CD4-positive, alpha-beta memory T cell (primary cell): ENCODE results near the gene PLXNA2. TPM values are rescaled to one million over a fixed set of nuclear protein-coding genes. Genes with fewer than 3 reads are reported as not detected.

Source experiments
- CTCF ChIA-PET: fragments of 350-600 bp; sonication (Branson Sonifier 250); formaldehyde crosslinking; loops from one replicate; lab custom pipeline; 2021; ENCODE audit warnings: inconsistent platforms; ENCODE audit not compliant: partially characterized antibody; lab: Charles Lee
- POLR2A ChIA-PET: fragments of 350-600 bp; sonication (Branson Sonifier 250); formaldehyde crosslinking; loops from one replicate; lab custom pipeline; 2021; ENCODE audit not compliant: partially characterized antibody; lab: Charles Lee
- DNase-seq, 5 donors: peaks; one replicate each; pipeline versions ENCODE4 v3.0.0 to v3.0.0-alpha.2; 2020 to 2022; ENCODE audit warnings: mixed read lengths in 1 of 5
- H3K27ac ChIP-seq: one replicate; pipeline ENCODE4 v1.7.0; 2013; ENCODE audit warnings: low read depth, low read length
- H3K27me3 ChIP-seq: 2 replicates; pipeline ENCODE4 v1.7.0; 2013; ENCODE audit warnings: mild to moderate bottlenecking, low read length, moderate library complexity; ENCODE audit not compliant: insufficient read depth
- H3K36me3 ChIP-seq: 2 replicates; pipeline ENCODE4 v1.7.0; 2013; ENCODE audit warnings: mild to moderate bottlenecking, low read length, moderate library complexity; ENCODE audit not compliant: insufficient read depth
- H3K4me1 ChIP-seq: 2 replicates; pipeline ENCODE4 v1.7.0; 2013; ENCODE audit warnings: mild to moderate bottlenecking, low read length, moderate library complexity; ENCODE audit not compliant: insufficient read depth
- H3K4me3 ChIP-seq, 2 donors: one replicate each; pipeline ENCODE4 v1.7.0; 2013; ENCODE audit warnings: low read length in 2 of 2, mild to moderate bottlenecking in 1 of 2
- H3K9me3 ChIP-seq, 2 donors: one replicate each; pipeline ENCODE4 v1.7.0; 2013; ENCODE audit warnings: low read length in 2 of 2, control low read depth in 1 of 2; ENCODE audit not compliant: control insufficient read depth in 1 of 2
- H3K27ac Mint-ChIP-seq, 7 donors: one replicate each; pipeline ENCODE4 v1.8.0; 2020 to 2021; ENCODE audit warnings: mixed read lengths in 7 of 7, mild to moderate bottlenecking in 6 of 7, inconsistent platforms in 3 of 7, moderate library complexity in 3 of 7
- H3K27me3 Mint-ChIP-seq, 2 donors: one replicate each; pipeline ENCODE4 v1.8.0; 2020 to 2021; ENCODE audit warnings: mixed read lengths in 2 of 2
- H3K36me3 Mint-ChIP-seq, 2 donors: one replicate each; pipeline ENCODE4 v1.8.0; 2020 to 2021; ENCODE audit warnings: mixed read lengths in 2 of 2, inconsistent platforms in 1 of 2, mild to moderate bottlenecking in 1 of 2
- H3K4me1 Mint-ChIP-seq, 4 donors: one replicate each; pipeline ENCODE4 v1.8.0; 2020 to 2021; ENCODE audit warnings: mixed read lengths in 4 of 4, mild to moderate bottlenecking in 1 of 4
- H3K4me3 Mint-ChIP-seq, 8 donors: one replicate each; pipeline ENCODE4 v1.8.0; 2020 to 2021; ENCODE audit warnings: mixed read lengths in 8 of 8, mild to moderate bottlenecking in 7 of 8, moderate library complexity in 6 of 8, inconsistent platforms in 3 of 8
- H3K9me3 Mint-ChIP-seq, 8 donors: one replicate each; pipeline ENCODE4 v1.8.0; 2020 to 2021; ENCODE audit warnings: mixed read lengths in 8 of 8, mild to moderate bottlenecking in 5 of 8, inconsistent platforms in 3 of 8, moderate library complexity in 1 of 8
- intact Hi-C: fragments of 100-400 bp; cut with micrococcal nuclease; formaldehyde crosslinking; loops from one replicate; pipeline ENCODE4 v1.15.1; 2023
- polyA plus RNA-seq, 2 donors: library from polyadenylated mRNA; unstranded; fragments of 300-500 nt; fragmentation: Illumina TruSeq; gene quantifications; one replicate each; pipeline ENCODE4 v1.2.3, GENCODE V29; 2021
- total RNA-seq, 2 experiments: library from RNA; stranded (reverse); gene quantifications; one replicate each; pipeline ENCODE4 v1.2.3, GENCODE V29; 2021

The PLXNA2 gene
- total and polyA plus RNA-seq, 4 experiments from 2014 or later, result 0.10 to 4.0 (median 1.8) TPM

DNA sequence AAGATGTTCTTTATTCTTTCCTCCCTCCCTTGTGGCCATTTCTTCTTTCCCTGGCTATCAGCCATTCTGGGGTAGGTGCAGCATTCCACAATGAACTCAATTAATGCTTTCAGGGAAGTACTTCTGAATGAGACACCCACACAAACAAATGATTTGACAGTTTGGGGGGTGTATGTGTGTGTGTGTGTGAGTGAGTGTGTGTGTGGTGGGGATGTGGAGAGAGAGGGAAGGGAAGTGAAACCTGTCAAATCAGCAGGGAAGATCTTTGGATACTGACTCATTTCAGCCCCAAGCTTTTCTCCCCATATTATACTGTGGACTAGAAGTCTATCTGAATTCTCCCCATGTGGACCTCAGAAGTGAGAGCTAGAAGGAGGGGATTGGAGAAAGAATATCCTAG, 178.3 kb downstream of the PLXNA2 start:
- Mint-ChIP-seq H3K36me3 (no peaks in the 10 kb centered on the region), H3K9me3 (no peaks in the 10 kb centered on the region), H3K4me3 (no peak overlapping the region), H3K27me3 (peaks cover 1% of the 10 kb centered on the region in 2 donors), H3K4me1 (no peaks in the 10 kb centered on the region), H3K27ac (no peak overlapping the region)
- H3K36me3 ChIP-seq, result no peaks in the 10 kb centered on the region
- H3K9me3 ChIP-seq, result no peaks in the 10 kb centered on the region
- CTCF ChIA-PET, result no interaction called here
- POLR2A ChIA-PET, result no interaction called here
- no peak overlapping the region for H3K4me3 ChIP-seq
- no peak overlapping the region for H3K27ac ChIP-seq
- H3K4me1 ChIP-seq, result no peaks in the 10 kb centered on the region
- no peaks in the 10 kb centered on the region for H3K27me3 ChIP-seq
- intact Hi-C loops, result no loop called here
- no peak for DNase-seq

DNA sequence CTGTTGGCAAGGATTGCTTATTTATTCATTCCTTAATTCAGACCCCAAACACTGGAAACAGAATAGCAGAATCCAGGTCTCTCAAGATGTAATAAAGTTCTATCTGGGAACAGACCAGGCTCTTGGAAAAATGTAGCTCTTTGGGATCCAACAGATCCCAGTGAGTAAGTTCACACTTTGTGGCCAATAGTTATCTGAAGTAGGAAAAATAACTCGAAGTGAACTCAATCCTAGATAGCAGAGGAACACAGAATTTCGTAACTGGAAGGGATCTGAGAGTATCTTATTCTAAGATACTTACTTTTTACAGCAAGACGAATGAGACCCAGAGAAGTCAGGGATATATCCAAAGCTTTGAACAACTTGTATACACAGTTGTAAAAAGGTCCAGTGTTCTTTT, 182.6 kb downstream of the PLXNA2 start:
- no peaks in the 10 kb centered on the region for H3K4me1 Mint-ChIP-seq
- H3K4me3 Mint-ChIP-seq, result no peak overlapping the region
- no peaks in the 10 kb centered on the region for H3K9me3 Mint-ChIP-seq
- Histone ChIP-seq H3K4me1 (no peaks in the 10 kb centered on the region), H3K4me3 (no peak overlapping the region), H3K36me3 (no peaks in the 10 kb centered on the region), H3K9me3 (no peaks in the 10 kb centered on the region), H3K27me3 (no peaks in the 10 kb centered on the region), H3K27ac (no peak overlapping the region)
- no peak for DNase-seq
- no peak overlapping the region for H3K27ac Mint-ChIP-seq
- POLR2A ChIA-PET, result no interaction called here
- intact Hi-C loops, result no loop called here
- CTCF ChIA-PET, result no interaction called here
- H3K36me3 Mint-ChIP-seq, result no peaks in the 10 kb centered on the region
- H3K27me3 Mint-ChIP-seq, result peaks cover 2 to 6% of the 10 kb centered on the region in 2 donors

DNA sequence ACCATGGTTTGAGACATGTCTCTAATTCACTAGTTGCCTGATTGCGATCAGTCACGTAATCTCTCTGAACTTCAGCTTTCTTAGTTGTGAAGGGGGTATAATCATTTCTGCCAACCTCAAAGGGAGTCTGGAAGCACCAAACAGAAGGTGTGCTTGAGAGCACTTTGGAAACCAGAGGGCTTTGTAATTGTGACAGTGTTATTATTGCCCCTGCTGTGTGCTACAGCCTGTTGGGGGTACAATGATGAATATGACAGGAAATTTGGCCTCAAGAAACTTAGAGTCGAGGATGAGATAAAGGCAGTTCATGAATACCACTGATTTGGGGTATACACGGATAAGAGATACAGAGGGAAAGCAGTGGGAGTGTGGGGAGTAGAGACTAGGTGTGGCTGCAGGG, 183.1 kb downstream of the PLXNA2 start:
- DNase-seq, result no peak
- Mint-ChIP-seq H3K36me3 (no peaks in the 10 kb centered on the region), H3K4me3 (no peak overlapping the region), H3K9me3 (no peaks in the 10 kb centered on the region), H3K27ac (no peak overlapping the region), H3K4me1 (no peaks in the 10 kb centered on the region), H3K27me3 (peaks cover 3 to 8% of the 10 kb centered on the region in 2 donors)
- Histone ChIP-seq H3K9me3 (no peaks in the 10 kb centered on the region), H3K4me1 (no peaks in the 10 kb centered on the region), H3K27me3 (no peaks in the 10 kb centered on the region), H3K27ac (no peak overlapping the region), H3K36me3 (no peaks in the 10 kb centered on the region), H3K4me3 (no peak overlapping the region)
- intact Hi-C loops, result no loop called here
- CTCF ChIA-PET, result no interaction called here
- POLR2A ChIA-PET, result no interaction called here

DNA sequence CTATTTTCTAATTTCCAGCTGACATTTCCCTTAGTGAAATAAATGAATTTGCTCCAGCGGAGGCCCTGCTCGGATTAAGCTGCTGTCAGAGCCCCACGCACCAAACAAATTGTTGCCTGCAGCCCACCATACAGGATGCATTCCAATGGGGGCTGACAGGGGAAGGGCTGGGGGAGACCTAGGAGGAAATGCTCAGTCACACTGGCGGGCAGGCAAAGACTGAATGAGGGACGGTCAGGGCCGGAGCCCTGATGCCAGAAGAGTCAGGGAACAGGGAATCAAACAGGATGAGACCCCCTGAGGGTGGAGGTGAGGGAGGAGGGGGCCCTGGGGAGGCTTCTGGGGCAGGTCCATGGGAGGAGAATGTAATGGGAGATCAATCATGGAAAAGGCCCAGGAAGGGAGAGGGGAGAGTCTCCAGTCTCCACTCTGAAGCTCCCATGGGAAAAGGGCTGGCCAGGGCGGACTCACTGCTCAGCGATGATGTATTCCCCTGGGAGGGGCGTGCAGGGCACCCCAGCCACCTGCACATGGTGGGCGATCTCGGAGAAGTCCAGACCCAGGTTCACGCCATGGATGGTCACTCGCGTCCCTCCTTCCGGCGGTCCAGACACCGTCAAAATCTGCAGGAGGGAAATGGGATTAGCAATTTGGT, 183.8 kb downstream of the PLXNA2 start:
- ChIA-PET POLR2A (no interaction called here), CTCF (no interaction called here)
- Mint-ChIP-seq H3K36me3 (no peaks in the 10 kb centered on the region), H3K27me3 (peaks cover 7 to 10% of the 10 kb centered on the region in 2 donors), H3K27ac (no peak overlapping the region), H3K4me1 (no peaks in the 10 kb centered on the region), H3K9me3 (no peaks in the 10 kb centered on the region), H3K4me3 (peak overlapping the region in 1 of 8 donors; percentile 32)
- no peaks in the 10 kb centered on the region for H3K9me3 ChIP-seq
- H3K27ac ChIP-seq, result no peak overlapping the region
- intact Hi-C loops, result no loop called here
- peak in 1 of 5 donors; percentile 30 for DNase-seq
- no peaks in the 10 kb centered on the region for H3K4me1 ChIP-seq
- no peaks in the 10 kb centered on the region for H3K27me3 ChIP-seq
- no peak overlapping the region for H3K4me3 ChIP-seq
- H3K36me3 ChIP-seq, result no peaks in the 10 kb centered on the region

DNA sequence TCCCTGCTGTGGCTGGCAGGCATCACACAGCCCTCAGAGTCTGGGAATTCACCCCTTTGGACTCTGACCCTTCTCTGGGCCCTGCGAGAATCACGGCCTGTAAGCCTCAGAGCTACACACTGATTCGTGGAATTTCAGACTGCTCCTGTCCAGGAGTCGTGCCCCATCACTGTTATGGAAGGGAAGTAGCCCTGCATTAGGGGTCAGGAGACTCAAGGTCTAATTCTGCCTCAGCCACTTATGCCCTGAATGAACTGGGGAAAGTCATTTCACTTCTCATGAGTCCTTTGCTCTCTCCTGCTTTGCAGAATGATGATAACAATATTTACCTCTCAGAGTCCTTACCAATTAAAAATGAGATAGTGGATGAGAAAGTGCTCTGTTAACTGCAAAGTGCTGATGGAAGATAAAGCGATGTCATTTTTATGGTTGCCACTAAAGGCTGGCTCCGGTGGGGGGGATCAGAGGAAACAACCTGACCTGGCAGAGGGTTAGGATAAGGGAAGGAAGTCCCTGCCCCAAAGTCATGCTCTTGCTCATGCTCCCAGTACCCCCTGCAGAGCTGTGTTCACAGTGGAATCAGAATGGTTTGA, 184.7 kb downstream of the PLXNA2 start:
- H3K27ac ChIP-seq, result no peak overlapping the region
- no peak overlapping the region for H3K27ac Mint-ChIP-seq
- DNase-seq, result no peak
- no peaks in the 10 kb centered on the region for H3K36me3 ChIP-seq
- no peaks in the 10 kb centered on the region for H3K4me1 ChIP-seq
- intact Hi-C loops, result no loop called here
- no peaks in the 10 kb centered on the region for H3K9me3 Mint-ChIP-seq
- no peaks in the 10 kb centered on the region for H3K4me1 Mint-ChIP-seq
- no peaks in the 10 kb centered on the region for H3K27me3 ChIP-seq
- POLR2A ChIA-PET, result no interaction called here
- H3K4me3 Mint-ChIP-seq, result no peak overlapping the region
- no peaks in the 10 kb centered on the region for H3K9me3 ChIP-seq
- H3K4me3 ChIP-seq, result no peak overlapping the region
- CTCF ChIA-PET, result interaction anchor here (1.4 kb wide), 1 partner anchor 9 kb away, joined by 3 read pairs; no protein-coding TSS in a partner anchor
- no peaks in the 10 kb centered on the region for H3K36me3 Mint-ChIP-seq
- H3K27me3 Mint-ChIP-seq, result peaks cover 9 to 16% of the 10 kb centered on the region in 2 donors

DNA sequence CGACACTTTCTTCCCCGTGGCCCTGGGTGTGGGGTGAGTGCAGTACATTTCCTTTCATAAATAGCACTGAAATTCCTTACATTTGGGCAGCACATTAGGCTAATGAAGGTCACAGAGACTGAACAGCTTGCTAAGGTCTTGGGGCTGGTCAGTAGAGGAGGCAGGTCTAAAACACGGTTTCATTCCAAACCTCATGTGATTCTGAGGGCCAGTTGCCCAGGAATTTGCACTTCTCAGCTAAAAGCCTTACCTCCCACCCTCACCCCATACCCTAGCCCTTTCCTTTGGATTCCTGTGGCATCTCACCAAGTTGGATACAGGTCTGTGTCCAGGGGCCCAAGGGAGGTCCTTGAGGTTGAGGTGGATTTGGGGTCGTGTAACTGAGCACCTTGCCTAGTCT, 185.4 kb downstream of the PLXNA2 start:
- DNase-seq, result no peak
- Histone ChIP-seq H3K4me3 (no peak overlapping the region), H3K36me3 (no peaks in the 10 kb centered on the region), H3K4me1 (no peaks in the 10 kb centered on the region), H3K27me3 (no peaks in the 10 kb centered on the region), H3K9me3 (no peaks in the 10 kb centered on the region), H3K27ac (no peak overlapping the region)
- intact Hi-C loops, result no loop called here
- Mint-ChIP-seq H3K27ac (peak overlapping the region in 1 of 7 donors; percentile 6), H3K4me3 (no peak overlapping the region), H3K36me3 (no peaks in the 10 kb centered on the region), H3K4me1 (no peaks in the 10 kb centered on the region), H3K9me3 (no peaks in the 10 kb centered on the region), H3K27me3 (peaks cover 9 to 17% of the 10 kb centered on the region in 2 donors)
- CTCF ChIA-PET, result interaction anchor here (1.4 kb wide), 1 partner anchor 10 kb away, joined by 3 read pairs; no protein-coding TSS in a partner anchor
- POLR2A ChIA-PET, result no interaction called here

DNA sequence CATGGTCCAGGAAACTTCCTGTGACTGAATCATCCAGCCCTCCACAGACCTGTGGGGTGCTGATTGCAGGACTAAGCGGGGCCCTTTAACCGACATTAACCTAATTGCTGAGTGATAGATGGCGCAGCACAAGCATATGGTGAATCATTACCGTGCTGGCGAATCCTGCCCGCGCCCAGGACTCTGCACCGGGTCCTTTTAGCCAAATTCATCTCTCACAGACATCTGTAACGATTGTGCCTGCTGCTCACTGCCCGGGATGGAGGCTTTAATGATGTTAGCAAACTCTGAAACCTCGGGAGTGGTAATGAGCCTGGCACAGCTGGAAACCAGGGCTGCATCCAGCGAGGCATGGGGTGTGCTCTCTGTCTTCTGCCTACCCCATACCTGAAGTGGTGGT, 185.9 kb downstream of the PLXNA2 start:
- peaks cover 9 to 17% of the 10 kb centered on the region in 2 donors for H3K27me3 Mint-ChIP-seq
- no peaks in the 10 kb centered on the region for H3K4me1 Mint-ChIP-seq
- Histone ChIP-seq H3K4me3 (no peak overlapping the region), H3K4me1 (no peaks in the 10 kb centered on the region), H3K27me3 (no peaks in the 10 kb centered on the region), H3K36me3 (no peaks in the 10 kb centered on the region), H3K27ac (no peak overlapping the region), H3K9me3 (no peaks in the 10 kb centered on the region)
- no peaks in the 10 kb centered on the region for H3K9me3 Mint-ChIP-seq
- CTCF ChIA-PET, result no interaction called here
- no peaks in the 10 kb centered on the region for H3K36me3 Mint-ChIP-seq
- intact Hi-C loops, result no loop called here
- H3K27ac Mint-ChIP-seq, result no peak overlapping the region
- no peak overlapping the region for H3K4me3 Mint-ChIP-seq
- POLR2A ChIA-PET, result no interaction called here
- no peak for DNase-seq
